Activated CD4-positive, alpha-beta T cell treated with anti-CD3 and anti-CD28 coated beads for 24 hours (primary cell): ENCODE measurements around the gene YPEL5.

ENCODE experiments used
- DNase-seq, 2 donors: peaks; one replicate each; pipeline ENCODE4 v3.0.0-alpha.2; 2020; ENCODE audit warnings: low read depth in 2 of 2

Gene YPEL5

GRCh38 chr2:30165050-30165520 is 18.3 kb downstream of the YPEL5 start:
- peak; percentile 6 to 57 for DNase-seq

- DNase-seq = no peak
Observed at GRCh38 chr2:30165617-30166016, 18.8 kb downstream of the YPEL5 start.

DNA sequence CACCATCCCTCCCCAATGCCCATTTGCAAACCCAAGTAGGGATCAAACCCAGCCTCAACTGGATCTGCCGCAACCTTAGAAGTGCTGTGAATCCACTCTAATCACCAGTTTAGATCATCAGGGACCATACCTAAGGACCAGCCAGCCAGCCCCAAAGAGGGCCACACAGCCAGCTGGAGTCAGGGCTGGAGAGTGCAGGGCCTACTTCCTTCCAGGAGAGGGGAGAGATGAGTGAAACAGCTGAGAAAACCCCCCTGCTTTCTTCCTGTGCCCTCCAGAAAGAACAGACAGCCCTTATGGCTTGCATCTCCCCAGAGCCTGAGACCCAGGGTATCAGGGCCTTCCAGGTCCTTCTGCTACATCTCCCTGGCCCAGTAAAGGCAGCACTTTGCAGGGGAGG is 25.8 kb downstream of the YPEL5 start:
- DNase-seq = no peak

- DNase-seq = no peak
Observed at GRCh38 chr2:30177440-30177839, 30.6 kb downstream of the YPEL5 start.

GRCh38 chr2:30177956-30178355 is 31.1 kb downstream of the YPEL5 start:
- no peak for DNase-seq

DNA sequence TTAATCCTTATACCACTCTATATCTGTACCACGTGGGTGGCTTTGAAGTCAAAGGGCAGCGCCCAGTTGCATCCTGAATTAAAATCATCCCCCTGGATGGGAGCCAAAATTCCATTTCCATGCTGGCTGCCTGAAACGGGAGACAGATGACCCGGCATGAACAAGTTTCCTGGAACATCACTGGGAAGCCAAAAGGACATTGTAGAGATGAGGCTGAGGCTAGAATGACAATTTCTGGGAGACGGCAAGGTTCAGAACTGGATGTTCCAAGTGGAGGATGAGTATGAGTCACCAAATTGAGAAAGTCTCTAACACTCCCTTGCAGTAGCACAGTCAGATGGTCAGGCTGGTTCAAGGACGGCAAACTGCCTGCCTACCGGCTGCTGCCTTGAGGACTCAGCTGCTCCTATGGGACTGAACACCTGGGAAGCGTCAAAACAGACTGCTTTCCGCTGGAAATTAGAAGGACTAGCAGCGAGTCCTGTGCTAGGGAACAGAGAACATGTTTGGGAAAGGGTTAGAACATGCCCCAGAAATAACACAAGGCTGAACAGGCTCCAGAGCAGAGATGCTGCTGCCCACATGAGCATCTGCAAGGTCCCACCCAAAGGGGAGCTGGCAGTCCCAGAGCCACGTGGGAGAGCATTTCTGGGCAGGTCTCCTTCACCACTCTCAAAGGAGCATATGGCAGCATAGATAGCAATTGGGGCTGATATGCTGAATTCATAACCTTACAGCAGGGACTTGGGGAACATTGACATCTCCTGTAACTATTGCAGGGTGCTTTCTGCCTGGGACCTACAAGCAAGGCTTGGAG is 32.0 kb downstream of the YPEL5 start:
- DNase-seq = no peak

DNA sequence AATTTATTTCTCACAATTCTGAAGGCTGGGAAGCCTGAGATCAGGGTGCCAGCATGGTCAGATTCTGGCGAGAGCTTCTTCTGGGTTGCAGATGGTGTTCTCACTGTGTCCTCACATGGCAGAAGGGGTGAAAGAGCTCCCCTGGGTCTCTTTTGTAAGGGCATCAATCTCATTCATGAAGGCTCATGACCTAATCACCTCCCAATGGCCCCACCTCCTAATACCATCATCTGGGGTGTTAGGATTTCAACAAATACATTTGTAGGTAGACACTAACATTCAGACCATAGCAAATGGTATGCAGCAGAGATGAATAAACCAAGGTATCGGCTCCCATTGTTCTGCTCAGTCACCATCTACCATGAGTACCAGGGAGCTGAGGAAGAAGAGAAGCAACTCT is 32.7 kb downstream of the YPEL5 start:
- DNase-seq = no peak

DNA sequence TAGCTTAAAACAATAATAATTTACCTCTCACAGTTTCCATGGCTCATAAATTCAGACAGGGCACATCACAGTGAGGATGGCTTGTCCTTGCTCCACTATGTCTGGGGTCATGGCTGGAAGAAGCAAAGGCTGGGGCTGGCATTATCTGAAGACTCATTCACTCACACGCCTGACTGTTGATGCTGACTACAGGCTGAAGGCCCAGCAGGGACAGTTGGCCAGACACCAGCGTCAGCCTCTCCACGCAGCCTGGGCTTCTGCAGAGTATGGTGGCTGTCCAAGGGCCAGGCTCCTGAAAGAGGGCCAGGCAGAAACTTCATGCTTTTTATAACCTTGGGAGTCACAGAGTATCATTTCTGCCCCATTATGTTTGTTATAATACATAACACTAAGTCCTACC is 33.4 kb downstream of the YPEL5 start:
- DNase-seq = no peak

GRCh38 chr2:30181176-30181575 is 34.4 kb downstream of the YPEL5 start:
- DNase-seq = no peak

DNA sequence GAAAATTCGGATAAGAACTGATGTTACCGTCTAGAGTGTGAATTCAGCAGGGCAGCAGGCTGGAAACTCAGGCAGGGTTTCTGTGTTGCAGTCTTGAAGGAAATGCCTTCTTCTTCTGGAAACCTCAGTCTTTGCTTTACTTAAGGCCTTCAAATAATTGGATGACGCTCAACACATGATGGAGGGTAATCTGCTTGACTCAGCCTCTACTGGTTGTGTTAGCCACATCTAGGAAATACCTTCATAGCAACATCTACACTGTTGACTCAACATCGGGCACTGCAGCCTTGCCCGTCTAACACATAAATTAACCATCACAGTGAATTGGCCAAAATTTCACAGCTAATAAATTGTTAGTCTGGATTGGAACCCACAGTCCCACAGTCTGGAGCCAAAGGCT is 37.2 kb downstream of the YPEL5 start:
- DNase-seq = no peak

DNA sequence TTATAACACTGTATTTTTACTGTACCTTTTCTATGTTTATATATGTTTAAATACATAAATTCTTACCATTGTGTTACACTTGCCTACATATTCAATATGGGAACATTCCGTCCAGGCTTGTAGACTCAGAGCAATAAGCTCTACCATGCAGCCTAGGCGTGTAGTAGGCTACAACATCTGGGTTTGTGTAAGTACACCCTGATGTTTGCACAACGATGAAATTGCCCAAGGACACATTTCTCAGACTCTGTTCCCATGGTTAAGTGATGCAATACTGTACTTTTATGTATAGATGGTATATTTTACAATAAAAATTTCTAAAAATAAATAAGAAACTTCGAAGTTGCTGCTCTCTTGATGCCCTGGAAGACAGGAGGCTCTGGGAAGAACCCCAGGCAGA is 38.4 kb downstream of the YPEL5 start:
- no peak for DNase-seq

- DNase-seq = no peak
Observed at GRCh38 chr2:30188292-30188691, 41.5 kb downstream of the YPEL5 start.

DNA sequence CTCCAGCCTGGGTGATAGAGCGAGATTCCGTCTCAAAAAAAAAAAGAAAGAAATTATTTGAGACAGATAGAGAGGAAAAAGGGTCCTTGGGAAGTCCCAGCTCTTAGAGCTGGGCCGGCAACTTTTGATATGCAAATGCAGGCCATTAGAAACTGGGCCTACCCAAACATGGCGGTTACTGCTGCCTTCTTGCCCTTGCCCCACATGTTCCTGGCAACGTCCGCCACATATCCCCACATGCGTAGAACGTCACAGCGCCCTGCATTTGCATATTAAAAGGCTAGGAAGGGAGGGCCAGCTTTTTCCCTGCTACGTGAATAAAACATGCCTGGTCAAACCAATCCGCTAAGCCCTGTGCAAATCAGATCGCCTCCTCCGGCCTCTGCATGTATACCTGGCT is 43.8 kb downstream of the YPEL5 start:
- no peak for DNase-seq

GRCh38 chr2:30191107-30191506 is 44.3 kb downstream of the YPEL5 start:
- DNase-seq = no peak

DNA sequence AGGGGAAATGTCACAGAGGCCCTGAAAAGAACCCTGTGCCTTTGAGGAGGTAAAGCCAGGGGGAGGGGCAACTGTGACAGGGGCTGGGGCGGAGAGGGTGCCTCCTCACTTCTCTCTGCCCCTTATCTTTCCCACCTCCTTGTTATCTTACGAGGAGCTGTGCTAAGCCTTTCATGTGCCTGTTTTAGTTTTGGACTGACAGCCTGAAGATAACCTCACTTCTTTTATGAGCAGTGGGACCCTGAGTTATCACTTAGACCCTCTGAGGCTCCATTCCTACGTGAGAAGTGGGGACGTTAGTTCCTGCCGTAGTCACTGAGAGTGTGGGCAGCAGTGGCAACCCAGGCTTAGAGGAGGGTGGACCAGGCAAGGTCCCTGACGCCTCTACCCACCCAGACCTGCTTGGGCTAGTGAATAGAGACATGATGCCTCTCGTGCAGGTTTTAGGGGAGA is 45.0 kb downstream of the YPEL5 start:
- DNase-seq = no peak

DNA sequence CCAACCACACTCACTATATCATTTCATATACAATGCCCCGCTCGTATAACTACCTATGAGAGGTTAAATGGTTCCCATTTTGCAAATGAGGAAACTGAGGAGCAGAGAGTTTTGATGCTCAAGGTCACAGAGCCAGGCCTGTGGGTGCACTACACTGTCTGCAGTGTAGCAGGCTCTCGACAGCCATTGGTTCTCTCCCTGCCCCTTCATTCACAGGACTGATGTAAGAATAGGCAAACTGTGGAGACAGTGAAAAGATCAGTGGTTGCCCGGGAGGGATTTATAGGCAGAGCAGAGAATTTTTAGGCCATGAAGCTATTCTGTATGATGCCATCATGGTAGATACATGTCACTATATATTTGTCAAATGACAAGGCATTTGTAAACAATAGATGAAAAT is 45.5 kb downstream of the YPEL5 start:
- no peak for DNase-seq

DNA sequence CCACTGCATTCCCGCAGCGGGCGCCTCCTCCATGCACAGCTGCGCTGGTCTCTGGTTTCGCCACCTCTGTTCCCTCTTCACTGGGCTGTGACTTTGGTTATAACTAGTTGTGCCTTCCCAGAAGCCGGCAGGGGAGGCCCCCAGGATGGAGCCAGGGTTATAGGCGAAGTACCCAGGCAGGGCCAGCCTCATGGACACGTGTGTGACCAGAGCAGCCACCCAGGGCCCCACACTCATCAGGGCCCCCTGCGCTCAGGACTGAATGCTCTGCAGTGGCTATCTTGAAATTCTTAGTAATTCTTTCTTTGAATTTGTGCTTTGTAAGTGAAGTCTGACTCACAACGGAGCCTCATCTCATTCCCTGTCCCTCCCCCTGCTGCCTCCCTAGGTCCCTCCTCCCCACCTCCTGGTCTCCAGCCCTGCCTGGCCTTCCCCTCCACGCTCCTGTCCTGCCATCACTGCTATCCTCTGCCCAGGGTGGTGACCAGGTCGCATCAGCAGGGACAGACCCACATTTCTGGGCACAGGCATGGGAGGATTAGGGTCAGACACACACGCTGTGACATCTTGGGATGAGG is 46.4 kb downstream of the YPEL5 start:
- DNase-seq = no peak

DNA sequence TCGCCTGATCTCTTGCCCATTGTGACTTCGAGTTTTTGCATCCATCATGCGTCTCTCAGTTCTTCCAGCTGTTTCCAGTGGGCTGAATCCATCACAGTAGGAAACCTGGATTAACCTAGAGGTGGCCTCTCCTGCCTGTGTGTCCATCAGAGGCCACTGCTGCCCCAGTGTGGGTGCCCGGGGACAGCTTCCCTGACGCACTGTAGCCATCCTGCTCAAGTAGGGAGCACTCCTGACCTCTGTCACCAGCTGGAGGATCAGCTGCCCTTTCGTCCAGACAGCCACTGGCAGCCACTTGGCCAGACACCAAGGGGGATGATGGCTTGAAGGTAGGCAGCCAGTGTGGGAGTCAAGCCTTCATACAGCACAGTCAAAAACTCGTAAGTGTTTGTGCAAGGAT is 47.6 kb downstream of the YPEL5 start:
- no peak for DNase-seq

DNA sequence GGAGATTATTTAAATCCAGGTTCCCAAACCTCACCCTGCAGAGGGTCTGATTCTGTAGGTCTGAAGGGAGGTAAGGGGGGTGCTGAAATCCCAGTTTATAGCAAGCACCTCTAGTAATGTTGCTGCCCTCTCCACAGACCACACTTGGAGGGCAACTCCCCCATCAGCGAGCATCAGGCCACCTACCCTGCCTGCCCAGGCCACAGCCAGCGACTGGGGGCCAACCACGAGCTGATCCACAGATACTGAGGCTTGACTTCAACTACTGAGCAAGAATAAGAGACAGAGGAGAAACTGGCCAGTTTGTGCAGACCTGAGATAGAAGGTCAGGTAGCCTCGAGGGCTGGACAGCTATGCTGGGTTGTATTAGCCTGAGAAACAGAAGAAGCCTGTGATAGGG is 48.2 kb downstream of the YPEL5 start:
- DNase-seq = no peak

DNA sequence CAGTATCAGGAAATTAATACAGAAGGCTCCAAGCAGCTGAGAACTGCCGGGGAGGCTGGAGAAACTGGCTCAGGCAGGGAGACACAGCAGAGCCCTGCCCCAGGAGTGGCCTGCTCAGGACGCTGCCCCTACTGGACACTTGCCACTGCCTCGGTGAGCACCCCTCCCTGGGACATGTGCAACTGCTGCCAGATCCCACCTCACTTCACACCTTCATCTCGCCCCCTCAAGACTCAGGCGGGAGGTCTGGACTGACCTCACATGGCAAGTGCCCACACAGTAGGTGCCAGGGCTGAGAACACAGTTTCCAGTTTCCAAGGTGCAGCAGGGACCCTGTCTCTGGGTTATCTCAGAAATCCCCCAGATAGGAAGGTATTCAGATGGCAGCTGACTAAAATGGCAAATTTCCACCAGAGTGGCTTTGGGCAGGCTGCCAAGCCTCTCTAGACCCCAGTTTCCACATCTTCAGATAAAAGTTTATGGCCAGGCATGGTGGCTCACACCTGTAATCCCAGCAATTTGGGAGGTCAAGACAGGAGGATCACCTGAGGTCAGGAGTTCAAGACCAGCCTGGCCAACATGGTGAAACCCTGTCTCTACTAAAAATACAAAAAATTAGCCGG is 50.9 kb downstream of the YPEL5 start:
- no peak for DNase-seq

DNA sequence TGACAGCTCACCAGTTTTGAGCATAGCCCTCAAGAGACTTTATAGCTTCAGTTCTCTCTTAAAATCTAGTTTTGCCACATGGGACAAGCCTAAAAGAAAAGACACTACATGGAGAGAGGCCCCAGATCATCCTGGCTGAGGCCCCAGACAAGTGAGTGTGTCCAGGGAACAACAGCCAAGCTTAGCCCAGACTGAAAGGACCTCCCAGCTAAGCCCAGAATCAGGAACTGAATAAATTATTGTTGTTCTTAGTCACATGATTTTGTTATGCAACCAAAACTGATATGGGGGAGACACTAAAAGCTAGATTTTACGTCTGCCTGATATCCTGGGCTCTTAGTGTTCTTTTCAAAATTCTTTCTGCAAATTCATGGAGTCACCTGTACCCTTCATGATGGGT is 55.2 kb downstream of the YPEL5 start:
- no peak for DNase-seq

GRCh38 chr2:30203156-30203555 is 56.3 kb downstream of the YPEL5 start:
- DNase-seq = no peak

DNA sequence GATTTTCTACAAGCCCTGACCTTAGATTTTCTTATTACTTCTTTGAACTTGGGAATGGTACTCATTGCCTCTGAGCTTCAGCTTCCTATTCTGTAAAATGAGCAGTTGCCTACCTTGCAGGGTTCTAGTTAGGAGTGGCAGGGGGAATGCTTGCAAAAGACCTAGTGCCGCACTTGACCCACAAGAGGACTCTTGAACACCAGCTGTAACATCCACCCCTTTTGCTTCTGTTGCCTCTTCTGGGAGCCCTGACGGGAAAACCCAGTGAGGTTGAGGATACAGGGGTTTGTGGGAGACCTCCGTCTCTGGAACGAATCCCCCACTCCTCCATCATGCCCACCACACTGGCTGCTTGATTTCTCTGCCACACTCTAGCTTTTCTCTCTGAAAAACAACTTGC is 57.5 kb downstream of the YPEL5 start:
- DNase-seq = no peak
